ENCODE results near the gene RAP1GAP. TPM values are rescaled to one million over a fixed set of nuclear protein-coding genes. Genes with fewer than 3 reads are reported as not detected.

Gene RAP1GAP
- total RNA-seq, 1 donor from 2014 or later, result 0.60 TPM

DNA sequence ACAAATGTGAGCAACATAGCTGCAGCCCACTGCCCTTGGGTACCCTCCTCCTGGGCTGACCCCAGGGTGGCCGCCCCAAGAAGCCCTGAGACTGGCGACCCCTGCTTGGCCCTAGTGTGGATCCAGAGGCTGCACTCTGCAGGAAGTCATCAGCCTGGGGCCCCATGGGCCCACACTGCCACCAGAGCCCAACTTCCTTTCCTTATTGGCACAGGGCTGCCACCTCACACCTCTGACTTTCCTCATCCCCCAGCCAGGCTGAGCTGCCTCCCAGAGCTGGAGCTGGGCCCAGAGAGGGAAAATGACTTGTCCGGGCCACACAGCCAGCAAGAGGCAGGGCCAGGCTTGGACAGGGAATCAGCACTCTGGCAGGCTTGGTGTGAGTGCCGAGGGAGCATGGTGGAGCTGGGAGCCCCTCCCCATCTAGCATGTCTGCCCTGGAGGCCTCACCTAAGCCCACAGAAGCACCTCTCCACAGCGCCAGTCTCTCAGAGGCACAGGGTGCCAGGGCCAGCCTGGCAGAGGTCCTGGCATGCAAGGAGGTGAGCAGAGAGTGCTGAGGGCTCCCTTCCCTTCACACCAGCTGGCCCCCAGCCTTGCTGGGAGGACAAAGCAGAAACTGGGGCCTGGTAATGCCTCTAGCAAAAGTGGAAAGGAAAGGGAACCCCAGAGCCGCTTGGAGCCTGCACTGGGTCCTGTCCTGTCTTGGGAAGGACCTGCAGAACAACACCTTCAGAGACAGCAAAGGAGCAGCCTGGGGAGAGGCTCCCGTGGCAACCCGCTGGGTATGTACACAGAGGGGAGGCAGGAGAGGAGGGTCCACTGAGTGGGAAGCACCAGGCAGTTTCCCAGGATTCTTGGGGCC, 3.2 kb downstream of the RAP1GAP start:
- POLR2A ChIA-PET, result no interaction called here
- ATAC-seq (ENCODE audit: low read depth), result no peak

DNA sequence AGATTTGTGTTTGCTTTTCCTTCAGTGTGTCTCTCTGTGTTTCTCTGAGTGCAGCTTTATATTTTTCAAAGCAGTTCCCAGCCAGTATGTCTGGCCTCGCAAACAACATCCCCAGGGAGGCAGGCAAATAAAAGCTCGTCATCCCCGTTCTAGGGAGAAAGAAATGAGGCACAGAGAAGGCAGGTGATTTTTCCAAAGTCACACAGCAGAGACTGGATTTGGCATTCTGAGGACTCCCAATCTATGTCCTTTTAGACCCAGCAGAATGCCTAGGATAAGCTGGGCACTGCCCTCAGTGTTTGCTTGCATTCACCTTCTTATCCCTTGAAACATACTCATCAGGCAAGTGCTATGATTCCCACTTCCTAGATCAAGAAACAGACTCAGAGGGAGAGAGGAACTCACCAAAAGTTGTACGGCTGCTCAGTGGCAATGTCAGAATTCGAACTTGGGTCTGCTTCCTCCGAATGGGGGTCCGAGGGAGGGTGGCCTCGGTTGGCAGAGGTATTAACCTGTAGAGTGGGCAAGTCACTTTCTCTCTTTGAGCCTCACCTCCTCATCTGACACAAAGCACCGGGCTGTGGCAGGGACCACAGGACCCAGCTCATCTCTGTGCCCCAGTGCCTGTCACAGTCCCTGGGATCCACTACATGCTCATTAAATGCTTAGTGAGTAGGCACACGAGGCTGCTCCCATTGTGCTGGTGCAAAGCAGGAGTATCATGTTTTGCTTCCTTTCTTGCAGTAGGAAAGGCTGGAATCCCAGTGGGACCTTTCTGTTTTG, 4.2 kb downstream of the RAP1GAP start:
- POLR2A ChIA-PET, result no interaction called here

More for the DNA sequence above, 3.2 kb downstream of the RAP1GAP start:
- intact Hi-C loops (cut with micrococcal nuclease), result no loop called here
- Mint-ChIP-seq H3K9me3 (no peaks in the 10 kb centered on the region), H3K27me3 (peaks cover 49% of the 10 kb centered on the region), H3K36me3 (ENCODE audit: low read depth) (no peaks in the 10 kb centered on the region), H3K27ac (no peak overlapping the region), H3K4me1 (peaks cover 24% of the 10 kb centered on the region), H3K4me3 (no peak overlapping the region)
- CTCF ChIA-PET, result no interaction called here
- TF ChIP-seq, protein P1, sequence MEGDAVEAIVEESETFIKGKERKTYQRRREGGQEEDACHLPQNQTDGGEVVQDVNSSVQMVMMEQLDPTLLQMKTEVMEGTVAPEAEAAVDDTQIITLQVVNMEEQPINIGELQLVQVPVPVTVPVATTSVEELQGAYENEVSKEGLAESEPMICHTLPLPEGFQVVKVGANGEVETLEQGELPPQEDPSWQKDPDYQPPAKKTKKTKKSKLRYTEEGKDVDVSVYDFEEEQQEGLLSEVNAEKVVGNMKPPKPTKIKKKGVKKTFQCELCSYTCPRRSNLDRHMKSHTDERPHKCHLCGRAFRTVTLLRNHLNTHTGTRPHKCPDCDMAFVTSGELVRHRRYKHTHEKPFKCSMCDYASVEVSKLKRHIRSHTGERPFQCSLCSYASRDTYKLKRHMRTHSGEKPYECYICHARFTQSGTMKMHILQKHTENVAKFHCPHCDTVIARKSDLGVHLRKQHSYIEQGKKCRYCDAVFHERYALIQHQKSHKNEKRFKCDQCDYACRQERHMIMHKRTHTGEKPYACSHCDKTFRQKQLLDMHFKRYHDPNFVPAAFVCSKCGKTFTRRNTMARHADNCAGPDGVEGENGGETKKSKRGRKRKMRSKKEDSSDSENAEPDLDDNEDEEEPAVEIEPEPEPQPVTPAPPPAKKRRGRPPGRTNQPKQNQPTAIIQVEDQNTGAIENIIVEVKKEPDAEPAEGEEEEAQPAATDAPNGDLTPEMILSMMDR (IDR thresholded peaks at IDR 0.05), result no peak
- no peak for DNase-seq

DNA sequence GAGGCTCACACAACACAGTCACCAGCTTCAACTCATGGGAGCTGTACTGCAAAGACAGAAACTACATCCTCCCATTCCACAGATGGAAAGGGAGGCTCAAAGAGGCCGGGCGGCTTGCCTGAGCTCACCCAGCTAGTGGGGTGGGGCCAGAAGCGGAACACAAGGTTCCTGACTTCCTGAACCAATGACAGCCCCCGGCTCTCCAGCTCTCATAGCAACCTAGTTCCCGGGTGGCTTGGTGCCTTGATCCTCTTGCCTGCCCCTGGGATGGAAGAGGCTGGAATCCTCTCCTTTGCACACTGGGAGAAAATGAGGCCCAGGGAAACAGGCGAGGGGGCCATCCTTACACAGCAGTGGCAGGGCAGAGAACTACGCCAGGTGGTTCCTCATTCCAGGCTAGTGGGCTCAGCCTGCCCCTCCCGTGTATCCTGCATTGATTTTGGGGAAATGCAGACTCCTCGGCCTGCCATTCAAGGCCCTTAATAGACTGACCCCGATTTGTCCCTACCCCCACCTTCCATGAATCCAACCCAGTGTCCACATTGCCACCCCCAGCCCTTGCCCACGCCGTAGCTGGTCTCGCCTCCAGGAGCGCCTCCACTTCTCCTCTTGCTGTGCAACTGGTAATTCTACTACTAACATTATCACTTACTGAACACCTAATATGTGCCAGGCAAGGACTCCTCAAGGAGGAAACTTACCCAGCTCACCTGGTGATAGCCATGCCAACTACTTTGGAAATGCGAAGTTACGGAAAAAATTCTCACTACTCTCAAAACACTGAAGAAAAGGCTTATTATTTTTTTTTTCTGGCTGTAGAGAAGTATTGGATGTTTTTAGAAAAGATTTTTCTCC, 5.0 kb downstream of the RAP1GAP start:
- no peak overlapping the region for H3K4me3 Mint-ChIP-seq
- ChIA-PET CTCF (no interaction called here), POLR2A (no interaction called here)
- peaks cover 57% of the 10 kb centered on the region for H3K27me3 Mint-ChIP-seq
- DNase-seq (peak; percentile 10), ATAC-seq (ENCODE audit: low read depth) (no peak)
- intact Hi-C loops (cut with micrococcal nuclease), result no loop called here
- H3K27ac Mint-ChIP-seq, result no peak overlapping the region
- H3K9me3 Mint-ChIP-seq, result no peaks in the 10 kb centered on the region
- H3K36me3 Mint-ChIP-seq (ENCODE audit: low read depth), result no peaks in the 10 kb centered on the region
- H3K4me1 Mint-ChIP-seq, result peaks cover 24% of the 10 kb centered on the region
- TF ChIP-seq, protein P1 (IDR thresholded peaks at IDR 0.05), result no peak

More for the DNA sequence above, 4.2 kb downstream of the RAP1GAP start:
- CTCF ChIA-PET, result no interaction called here
- no peak overlapping the region for H3K27ac Mint-ChIP-seq
- H3K9me3 Mint-ChIP-seq, result no peaks in the 10 kb centered on the region
- TF ChIP-seq, protein P1 (IDR thresholded peaks at IDR 0.05), result no peak
- ATAC-seq (ENCODE audit: low read depth), result no peak
- H3K4me1 Mint-ChIP-seq, result peaks cover 22% of the 10 kb centered on the region
- H3K36me3 Mint-ChIP-seq (ENCODE audit: low read depth), result no peaks in the 10 kb centered on the region
- peak; percentile 8 for DNase-seq
- intact Hi-C loops (cut with micrococcal nuclease), result no loop called here
- H3K27me3 Mint-ChIP-seq, result peaks cover 53% of the 10 kb centered on the region
- H3K4me3 Mint-ChIP-seq, result no peak overlapping the region

DNA sequence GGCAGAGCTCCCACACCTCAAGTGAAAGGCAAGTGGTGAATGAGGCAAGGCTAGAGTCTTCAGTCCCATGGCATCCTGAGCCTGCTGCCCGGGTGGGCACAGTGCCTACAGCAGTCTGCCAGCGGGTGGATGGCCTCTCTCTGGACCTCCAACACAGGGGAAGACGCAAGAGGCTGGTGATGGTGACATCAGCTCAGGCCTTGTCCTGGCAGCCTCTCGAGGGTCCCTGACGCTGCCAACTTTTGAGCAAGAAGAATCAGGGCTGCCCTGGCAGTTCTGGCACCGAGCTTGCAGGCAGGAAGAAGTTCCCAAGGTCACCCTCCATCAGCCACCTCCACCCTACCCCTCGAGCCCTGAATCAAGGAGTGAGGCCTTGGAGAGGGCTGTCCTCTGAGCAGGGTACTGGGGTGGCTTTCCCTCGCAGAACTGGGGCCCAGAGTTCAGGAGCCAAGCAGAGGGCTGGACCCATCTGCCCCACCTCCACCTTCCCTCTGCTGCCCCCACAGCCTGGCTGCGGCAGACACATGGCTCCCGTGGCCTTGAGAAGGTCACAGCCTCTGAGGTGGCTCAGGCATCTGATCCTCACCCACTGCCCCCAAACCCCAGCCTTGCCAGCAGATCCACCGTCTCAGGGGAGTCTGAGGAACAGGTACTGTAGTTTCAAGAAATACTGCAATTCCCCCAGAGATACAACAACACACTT, 5.8 kb downstream of the RAP1GAP start:
- intact Hi-C loops (cut with micrococcal nuclease), result no loop called here
- TF ChIP-seq, protein P1 (IDR thresholded peaks at IDR 0.05), result no peak
- no peaks in the 10 kb centered on the region for H3K9me3 Mint-ChIP-seq
- DNase-seq, result peak; percentile 11
- ChIA-PET CTCF (no interaction called here), POLR2A (no interaction called here)
- peaks cover 20% of the 10 kb centered on the region for H3K4me1 Mint-ChIP-seq
- peaks cover 57% of the 10 kb centered on the region for H3K27me3 Mint-ChIP-seq
- H3K4me3 Mint-ChIP-seq, result no peak overlapping the region
- no peak overlapping the region for H3K27ac Mint-ChIP-seq
- H3K36me3 Mint-ChIP-seq (ENCODE audit: low read depth), result no peaks in the 10 kb centered on the region
- ATAC-seq (ENCODE audit: low read depth), result no peak

All from activated B cell treated with CpG ODN at 0.5 μM for 24 hours (primary cell).